HG02981 (cell line): ENCODE data around the gene FLNB.
"Not testable (repeated sequence)": the region's sequence is repeated elsewhere in the genome, so short reads cannot be mapped to it uniquely, and the experiment has no call there.

ENCODE experiments used
- ATAC-seq: cut with Tn5 transposase; IDR thresholded peaks from one replicate; pipeline ENCODE4 v1.9.1; 2021; ENCODE audit warnings: mild to moderate bottlenecking, moderate library complexity; ENCODE audit not compliant: unreplicated experiment

Gene FLNB

GRCh38 chr3:57978316-57978715, 29.9 kb upstream of the FLNB start:
- ATAC-seq, result no peak

DNA sequence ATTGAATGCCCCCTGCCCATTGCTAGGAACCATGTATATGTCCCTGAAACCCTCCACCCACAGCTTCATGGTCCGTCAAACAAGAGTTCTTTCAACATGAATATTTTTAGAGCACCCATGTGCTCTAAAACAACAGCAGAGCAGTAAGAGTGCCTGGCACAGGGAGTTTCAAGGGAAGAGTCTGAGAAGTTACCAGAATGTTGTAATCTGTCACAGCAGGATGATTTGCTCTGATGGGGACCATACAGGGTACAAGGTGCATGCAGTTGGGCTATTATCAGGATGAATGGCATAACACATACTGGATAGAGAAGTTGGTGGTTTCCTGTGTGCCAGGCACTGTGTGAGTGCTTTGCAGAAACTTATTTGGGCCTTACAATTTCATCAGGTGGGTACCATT, 27.8 kb upstream of the FLNB start:
- ATAC-seq, result no peak

DNA sequence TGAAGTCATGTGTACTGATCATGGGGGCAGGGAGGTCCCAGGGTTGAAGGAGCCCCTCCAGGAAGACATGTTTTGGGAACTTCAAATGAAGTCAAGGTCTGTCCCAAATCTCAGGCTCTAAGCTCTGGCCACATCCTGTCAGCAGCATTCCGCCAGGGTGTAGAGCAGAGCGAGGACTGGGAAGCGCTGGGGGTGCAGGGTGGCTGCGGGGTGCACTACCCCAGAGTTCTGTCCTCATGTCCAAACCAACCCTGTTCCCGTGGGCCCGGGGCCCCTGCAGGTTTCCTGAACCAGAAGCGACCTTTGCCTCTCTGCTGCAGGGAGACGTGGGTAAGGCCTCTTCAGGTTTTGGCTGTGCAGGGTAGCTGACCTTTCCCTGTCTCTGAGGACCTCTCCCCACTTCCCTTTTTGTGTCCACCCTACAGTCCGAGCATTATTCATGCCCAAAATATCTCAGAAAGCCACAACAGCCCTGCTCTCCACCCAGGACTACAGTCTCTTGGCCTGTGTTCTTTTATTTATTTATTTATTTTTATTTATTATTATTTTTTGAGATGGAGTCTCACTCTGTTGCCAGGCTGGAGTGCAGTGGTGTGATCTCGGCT, 26.6 kb upstream of the FLNB start:
- no peak for ATAC-seq

DNA sequence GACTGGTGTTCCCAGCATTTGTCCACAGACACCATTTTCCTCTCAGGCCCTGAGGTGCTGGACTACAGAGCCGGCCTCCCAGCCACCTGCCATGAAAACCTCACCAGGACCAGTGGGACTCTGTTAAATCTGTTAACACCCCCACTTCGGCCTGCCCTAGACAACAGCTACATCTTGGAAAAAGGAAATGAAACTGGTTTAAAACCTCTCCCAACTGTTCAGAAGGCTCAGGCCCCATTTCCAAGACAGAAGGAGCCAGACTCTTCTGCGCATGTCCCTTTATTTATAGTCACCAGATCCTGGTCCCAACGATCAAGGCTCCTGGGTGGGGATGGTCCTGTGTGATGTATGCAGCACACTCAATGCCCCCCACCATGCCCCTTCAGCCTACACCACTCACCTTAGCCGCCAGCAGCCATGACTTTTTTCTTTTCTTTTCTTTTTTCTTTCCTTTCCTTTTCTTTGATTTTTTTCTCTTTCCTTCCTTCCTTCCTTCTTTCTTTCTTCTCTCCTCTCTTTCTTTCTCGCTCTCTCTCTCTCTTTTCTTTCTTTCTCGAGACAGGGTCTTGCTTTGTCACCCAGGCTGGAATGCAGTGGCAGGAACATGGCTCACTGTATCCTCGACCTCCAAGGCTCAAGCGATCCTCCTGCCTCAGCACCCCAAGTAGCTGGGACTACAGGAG, 25.5 kb upstream of the FLNB start:
- ATAC-seq, result no peak

GRCh38 chr3:57983734-57984518, 24.3 kb upstream of the FLNB start:
- peak; percentile 95 for ATAC-seq

- ATAC-seq, result no peak
Observed at GRCh38 chr3:57985176-57985983, 22.8 kb upstream of the FLNB start.

- ATAC-seq, result no peak
Observed at GRCh38 chr3:57985984-57986246, 22.3 kb upstream of the FLNB start.

DNA sequence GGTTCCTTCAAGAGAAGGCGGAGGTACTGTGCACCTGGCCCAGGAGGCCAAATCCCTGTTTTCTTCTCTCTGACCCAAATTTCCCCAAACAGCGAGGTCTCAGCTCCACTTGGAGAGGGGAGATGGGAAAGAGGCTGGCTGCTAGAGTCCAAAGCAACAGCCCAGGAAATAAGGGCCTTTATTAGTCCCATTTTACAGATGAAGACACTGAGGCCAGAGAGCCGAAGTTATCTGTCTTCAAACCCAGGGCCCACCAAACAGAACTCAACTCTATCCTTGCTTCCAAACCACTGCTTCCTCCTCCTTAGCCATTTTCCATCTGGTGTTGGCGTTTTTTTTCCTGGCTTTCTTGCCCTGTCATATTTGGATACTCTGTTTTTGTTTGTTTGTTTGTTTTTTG, 22.0 kb upstream of the FLNB start:
- no peak for ATAC-seq

- not testable (repeated sequence) for ATAC-seq
Observed at GRCh38 chr3:57989198-57989597, 19.0 kb upstream of the FLNB start.

DNA sequence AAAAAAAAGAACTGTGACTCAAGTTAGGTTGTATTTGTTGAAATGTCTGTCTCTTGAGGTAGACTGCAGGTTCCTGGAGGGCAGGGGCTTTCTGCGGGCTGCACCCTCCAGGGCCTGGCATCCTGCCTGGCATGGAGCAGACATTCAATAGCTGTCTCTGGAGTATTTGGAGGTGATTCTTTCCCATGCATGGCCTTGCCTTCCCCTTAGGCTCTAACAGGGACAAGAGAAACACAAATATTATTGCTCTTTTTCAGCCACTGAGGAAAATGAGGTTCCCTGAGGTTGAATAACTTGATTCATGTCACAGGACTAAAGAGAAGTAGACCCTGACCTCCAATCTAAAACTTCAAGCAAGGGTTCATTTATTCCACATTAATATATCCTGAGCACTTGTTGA, 18.6 kb upstream of the FLNB start:
- no peak for ATAC-seq

- no peak for ATAC-seq
Observed at GRCh38 chr3:57992452-57993213, 15.6 kb upstream of the FLNB start.

- no peak for ATAC-seq
Observed at GRCh38 chr3:57998366-57999283, 9.6 kb upstream of the FLNB start.

DNA sequence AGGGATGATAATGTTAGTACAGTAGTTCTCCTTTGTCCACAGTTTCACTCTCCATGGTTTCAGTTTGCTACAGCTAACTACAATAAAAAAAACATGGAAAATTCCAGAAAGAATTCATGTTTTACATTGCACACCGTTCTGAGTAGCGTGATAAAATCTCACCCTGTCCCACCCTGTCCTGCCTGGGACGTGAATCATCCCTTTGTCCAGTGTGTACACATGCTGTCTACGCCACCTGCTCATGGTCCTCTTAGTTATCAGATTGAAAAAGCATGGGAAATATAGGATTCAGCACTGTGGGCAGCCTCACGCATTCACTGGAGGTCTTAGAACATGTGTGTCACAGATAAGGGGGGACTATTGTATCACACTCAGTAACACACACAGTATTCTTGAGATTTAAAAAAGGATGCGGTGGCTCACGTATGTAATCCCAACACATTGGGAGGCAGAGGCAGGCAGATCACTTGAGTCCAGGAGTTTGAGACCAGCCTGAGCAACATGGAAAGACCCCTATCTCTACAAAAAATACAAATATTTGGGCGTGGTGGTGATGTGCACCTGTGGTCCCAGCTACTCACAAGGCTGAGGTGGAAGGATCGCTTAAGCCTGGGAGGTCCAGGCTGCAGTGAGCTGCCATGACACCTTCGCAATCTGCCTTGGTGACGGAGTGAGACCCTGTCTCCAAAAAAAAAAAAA, 8.7 kb upstream of the FLNB start:
- no peak for ATAC-seq

DNA sequence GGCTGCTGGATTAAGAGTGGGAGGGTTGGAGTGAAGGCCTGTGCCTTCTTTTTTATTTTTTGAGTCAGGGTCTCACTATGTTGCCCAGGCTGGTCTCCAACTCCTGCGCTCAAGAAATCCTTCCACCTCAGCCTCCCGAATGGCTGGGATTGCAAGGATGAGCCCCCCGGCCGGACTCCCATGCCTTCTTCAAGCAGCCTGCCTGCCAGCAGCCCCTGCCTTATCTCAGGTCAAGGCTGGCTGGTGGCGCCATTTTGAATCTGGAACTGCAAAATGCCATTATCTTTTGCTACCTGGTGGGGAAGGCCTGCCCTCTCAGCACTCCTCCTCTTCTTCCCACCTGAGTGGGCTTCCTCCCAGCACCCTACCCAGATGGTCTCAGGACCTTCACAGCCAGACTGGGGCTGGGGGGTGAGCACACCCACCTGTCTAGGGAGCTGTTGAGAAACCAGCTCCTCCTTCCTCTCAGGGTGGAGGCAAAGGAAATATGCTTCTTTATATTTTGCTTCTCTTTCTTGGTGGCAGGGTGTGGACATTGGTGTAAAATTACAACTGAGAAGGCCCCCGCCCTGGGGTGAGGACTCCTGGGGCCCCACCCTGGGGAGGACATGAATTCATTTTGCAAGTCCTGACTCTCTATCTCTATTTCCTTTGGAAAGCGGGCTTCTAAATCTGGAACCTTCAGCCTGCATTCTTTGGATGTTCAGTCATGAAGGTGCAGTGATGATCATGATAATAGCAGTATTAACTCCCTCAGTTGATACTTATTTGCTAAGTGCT, 7.7 kb upstream of the FLNB start:
- ATAC-seq, result no peak

DNA sequence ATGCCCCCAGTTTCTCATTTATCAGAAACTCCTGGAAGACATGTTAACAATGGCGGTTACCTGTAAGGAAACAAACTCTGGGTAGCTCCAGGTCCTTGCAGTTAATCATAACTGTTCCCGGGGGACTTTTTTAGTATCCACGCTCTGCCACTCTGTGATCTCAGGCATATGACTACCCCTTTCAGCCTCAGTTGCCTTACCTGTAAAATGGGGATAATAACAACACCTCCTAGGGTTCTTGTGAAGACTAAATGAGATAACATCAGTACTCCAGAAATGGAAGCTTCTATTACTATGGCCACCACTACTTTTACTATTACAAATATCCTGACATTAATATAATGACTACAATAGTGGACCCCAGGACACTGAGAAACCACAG, 7.1 kb upstream of the FLNB start:
- ATAC-seq, result no peak

GRCh38 chr3:58001979-58002378, 6.2 kb upstream of the FLNB start:
- no peak for ATAC-seq

- no peak for ATAC-seq
Observed at GRCh38 chr3:58003093-58003492, 5.1 kb upstream of the FLNB start.

DNA sequence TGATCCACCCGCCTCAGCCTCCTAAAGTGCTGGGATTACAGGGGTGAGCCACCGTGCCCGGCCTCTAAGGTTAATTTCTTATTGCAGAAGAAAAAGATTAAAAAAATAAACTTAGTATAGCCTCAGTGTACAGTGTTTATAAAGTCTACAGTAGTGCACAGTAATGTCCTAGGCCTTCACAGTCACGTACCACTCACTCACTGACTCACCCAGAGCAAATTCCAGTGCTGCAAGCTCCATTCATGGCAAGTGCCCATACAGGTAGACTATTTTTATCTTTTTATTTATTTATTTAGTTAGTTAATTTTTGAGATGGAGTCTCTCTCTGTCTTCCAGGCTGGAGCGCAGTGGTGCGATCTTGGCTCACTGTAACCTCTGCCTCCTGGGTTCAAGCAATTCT, 3.2 kb upstream of the FLNB start:
- ATAC-seq, result no peak

DNA sequence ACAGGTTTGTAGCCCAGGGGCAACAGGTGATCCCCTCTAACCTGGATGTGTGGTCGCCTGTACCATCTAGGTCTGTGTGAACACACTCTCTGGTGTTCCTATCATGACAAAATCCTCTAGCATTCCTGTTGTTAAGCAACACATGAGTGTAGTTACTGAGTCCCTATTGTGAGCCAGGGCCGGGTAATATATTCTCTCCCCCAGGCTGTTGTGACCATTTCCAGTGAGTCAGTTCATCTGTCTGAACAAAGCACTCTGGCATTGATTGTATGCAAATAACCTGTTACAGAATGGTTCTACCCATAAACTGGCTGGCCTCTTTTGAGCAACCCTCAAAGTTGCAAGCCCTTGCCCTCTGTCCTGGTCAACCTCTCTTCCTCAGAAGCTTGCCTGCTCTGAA, 2.6 kb upstream of the FLNB start:
- ATAC-seq, result no peak
